SK-N-SH (cell line): ENCODE data around the gene DZIP1. TPM values are rescaled to one million over a fixed set of nuclear protein-coding genes. Genes with fewer than 3 reads are reported as not detected.

Experiments
- CTCF ChIA-PET: fragments of 300-600, 350-600 bp; formaldehyde crosslinking; extraction: SDS; loops from one replicate; lab custom pipeline; 2021; lab: Yijun Ruan, JAX
- POLR2A ChIA-PET: fragments of 350-600 bp; sonication (Branson Sonifier 250); formaldehyde crosslinking; extraction: SDS; loops from one replicate; lab custom pipeline; 2020; ENCODE audit warnings: antibody characterized with exemption, inconsistent platforms; lab: Yijun Ruan, JAX
- DNase-seq: peaks from one replicate; pipeline ENCODE4 v3.0.0; 2012
- H2AFZ ChIP-seq: fragments of 200-600 bp; sonication (generic); 2 replicates; pipeline ENCODE4 v1.8.1; 2016; ENCODE audit warnings: antibody characterized with exemption, mild to moderate bottlenecking, low read depth
- H3F3A ChIP-seq: fragments of 200-600 bp; sonication (generic); replicated peaks from 2 replicates; pipeline ENCODE3; 2016; ENCODE audit warnings: antibody characterized with exemption, mild to moderate bottlenecking; ENCODE audit not compliant: insufficient read depth
- H3K27ac ChIP-seq, 2 experiments: fragments of 200-500 bp in 1 of 2; fragments of 200-600 bp in 1 of 2; sonication (Bioruptor generic) in 1 of 2; sonication (generic), shearing (Covaris generic) in 1 of 2; 2 replicates each; pipeline versions ENCODE4 v1.5.1 to v1.6.1; 2014 to 2016; ENCODE audit warnings: low read depth in 2 of 2, inconsistent platforms in 1 of 2, low read length in 1 of 2, mild to moderate bottlenecking in 1 of 2, mixed read lengths in 1 of 2
- H3K27me3 ChIP-seq: fragments of 200-600 bp; sonication (generic), shearing (Covaris generic); 2 replicates; pipeline ENCODE4 v1.6.1; 2016; ENCODE audit warnings: mixed run types; ENCODE audit not compliant: insufficient read depth
- H3K36me3 ChIP-seq, 2 experiments: fragments of 200-500 bp in 1 of 2; fragments of 200-600 bp in 1 of 2; sonication (Bioruptor generic) in 1 of 2; sonication (generic) in 1 of 2; replicated peaks in 1 of 2; 2 replicates each; pipeline versions ENCODE3 to v1.5.1; 2014 to 2016; ENCODE audit warnings: low read length in 1 of 2, mild to moderate bottlenecking in 1 of 2; ENCODE audit not compliant: insufficient read depth in 2 of 2, control insufficient read depth in 1 of 2
- H3K4me1 ChIP-seq, 2 experiments: fragments of 200-500 bp in 1 of 2; fragments of 200-600 bp in 1 of 2; sonication (Bioruptor generic) in 1 of 2; sonication (generic), shearing (Covaris generic) in 1 of 2; 2 replicates each; pipeline versions ENCODE4 v1.5.1 to v1.6.1; 2014 to 2016; ENCODE audit warnings: low read depth in 1 of 2, low read length in 1 of 2, mixed run types in 1 of 2; ENCODE audit not compliant: insufficient read depth in 2 of 2, control insufficient read depth in 1 of 2
- H3K4me2 ChIP-seq: fragments of 200-600 bp; sonication (generic), shearing (Covaris generic); 2 replicates; pipeline ENCODE4 v1.6.1; 2017; ENCODE audit warnings: mixed run types
- H3K4me3 ChIP-seq, 2 experiments: fragments of 200-500 bp in 1 of 2; fragments of 200-600 bp in 1 of 2; sonication (Bioruptor generic) in 1 of 2; sonication (generic), shearing (Covaris generic) in 1 of 2; 2 replicates each; pipeline versions ENCODE4 v1.5.1 to v1.8.1; 2014 to 2016; ENCODE audit warnings: low read depth in 2 of 2, inconsistent platforms in 1 of 2, low read length in 1 of 2, mild to moderate bottlenecking in 1 of 2, mixed read lengths in 1 of 2, moderate library complexity in 1 of 2
- H3K79me2 ChIP-seq: fragments of 200-600 bp; sonication (generic); 2 replicates; pipeline ENCODE4 v1.8.1; 2017; ENCODE audit warnings: mild to moderate bottlenecking; ENCODE audit not compliant: insufficient read depth
- H3K9ac ChIP-seq: fragments of 200-600 bp; sonication (generic); 2 replicates; pipeline ENCODE4 v1.6.1; 2017; ENCODE audit warnings: mixed run types
- H3K9me2 ChIP-seq: fragments of 200-600 bp; sonication (generic); 2 replicates; pipeline ENCODE4 v1.6.1; 2017; ENCODE audit warnings: mixed run types
- H3K9me3 ChIP-seq: fragments of 200-600 bp; sonication (generic); 2 replicates; pipeline ENCODE4 v1.6.1; 2017; ENCODE audit warnings: mixed run types, mild to moderate bottlenecking, moderate library complexity
- H4K20me1 ChIP-seq: fragments of 200-600 bp; sonication (generic); 2 replicates; pipeline ENCODE4 v1.6.1; 2017; ENCODE audit warnings: mild to moderate bottlenecking, mixed run types; ENCODE audit not compliant: insufficient read depth
- CTCF ChIP-seq: fragments of 200-600 bp; sonication (generic); IDR thresholded peaks from 2 replicates; pipeline ENCODE4 v1.6.1; 2017; ENCODE audit warnings: antibody characterized with exemption, mild to moderate bottlenecking, moderate library complexity
- FOSL2 ChIP-seq: IDR thresholded peaks from 2 replicates; pipeline ENCODE4 v1.4.0; 2012; ENCODE audit warnings: low read depth, mild to moderate bottlenecking, moderate library complexity, borderline replicate concordance
- GABPA ChIP-seq: IDR thresholded peaks from 2 replicates; pipeline ENCODE4 v1.4.0; 2012; ENCODE audit warnings: low read depth, mild to moderate bottlenecking
- IRF3 ChIP-seq: fragments of 150-350 bp; IDR thresholded peaks from 2 replicates; pipeline ENCODE4 v1.6.1; 2016; ENCODE audit warnings: mild to moderate bottlenecking, low read depth, low read length
- JUND ChIP-seq: IDR thresholded peaks from 2 replicates; pipeline ENCODE4 v1.4.0; 2012
- MEF2A ChIP-seq: IDR thresholded peaks from 2 replicates; pipeline ENCODE4 v1.4.0; 2012; ENCODE audit warnings: low read depth, borderline replicate concordance
- MXI1 ChIP-seq: IDR thresholded peaks from 2 replicates; pipeline ENCODE4 v1.6.1; 2012; ENCODE audit warnings: mild to moderate bottlenecking, low read depth, low read length, improper control_type of control experiment
- POLR2AphosphoS5 ChIP-seq: IDR thresholded peaks from 2 replicates; pipeline ENCODE4 v1.6.1; 2012; ENCODE audit warnings: low read depth, low read length
- RFX5 ChIP-seq: IDR thresholded peaks from 2 replicates; pipeline ENCODE4 v1.6.1; 2012; ENCODE audit warnings: mild to moderate bottlenecking, improper control_type of control experiment, low read length
- SIN3A ChIP-seq: IDR thresholded peaks from 2 replicates; pipeline ENCODE4 v1.6.1; 2012; ENCODE audit warnings: low read depth, mild to moderate bottlenecking, low read length, moderate library complexity, borderline replicate concordance
- TCF12 ChIP-seq: IDR thresholded peaks from 2 replicates; pipeline ENCODE4 v1.4.0; 2012
- USF1 ChIP-seq: IDR thresholded peaks from 2 replicates; pipeline ENCODE4 v1.4.0; 2012; ENCODE audit warnings: low read depth, borderline replicate concordance
- USF2 ChIP-seq: fragments of 150-350 bp; IDR thresholded peaks from 2 replicates; pipeline ENCODE4 v1.6.1; 2017; ENCODE audit warnings: antibody characterized with exemption, low read length, low read depth, borderline replicate concordance
- WGBS: methylation state at CpG from one replicate; pipeline ENCODE4 v1.1.6; 2017; ENCODE audit warnings: low lambda C conversion rate; 5-methylcytosine and 5-hydroxymethylcytosine counted together
- polyA plus RNA-seq, 3 experiments: library from polyadenylated mRNA; depleted of rRNA; stranded (reverse); fragments of >200 nt; gene quantifications; 2 replicates each; pipeline ENCODE4 v1.2.3, GENCODE V29; 2012

Gene DZIP1
- polyA plus RNA-seq, 1 of the 3 experiments (the other 2 are of a cell fraction): 15.0 TPM

GRCh38 chr13:95552539-95553441 lies 91.7 kb downstream of the DZIP1 start, which contains the start of gene CLDN10:
Gene CLDN10, plus strand, starts transcription at chr13:95552720. Its CDS starts 34 bp downstream, at chr13:95552754.
- peak; percentile 93 for DNase-seq
- Histone ChIP-seq H3K4me2 (no peak within 1 kb of the TSS), H3K36me3 (no peaks in the 10 kb centered on the region), H3K9me3 (no peaks in the 10 kb centered on the region), H3F3A (no peaks in the 10 kb centered on the region), H3K27ac (no peak within 1 kb of the TSS), H3K9me2 (no peaks in the 10 kb centered on the region), H2AFZ (no peak within 1 kb of the TSS), H3K27me3 (no peaks in the 10 kb centered on the region), H3K79me2 (no peaks in the 10 kb centered on the region), H4K20me1 (no peaks in the 10 kb centered on the region), H3K4me3 (peak within 1 kb of the TSS in 1 of 2 experiments; percentile 22; a peak in 1 of 4 replicates), H3K9ac (no peak within 1 kb of the TSS), H3K4me1 (no peaks in the 10 kb centered on the region; a peak in 2 of 4 replicates)
- ChIA-PET CTCF (interaction anchor here (0.8 to 1.6 kb wide), 4 partner anchors 11 to 16 kb away, joined by 3 to 7 read pairs (median 4); no protein-coding TSS in a partner anchor), POLR2A (no interaction called here)
- TF ChIP-seq GABPA (no peak), CTCF (peak; percentile 28; the same call in 1 of the 2 replicates)
- 74% methylated on average over 14 of the region's 70 CpGs for whole genome bisulfite sequencing

- Histone ChIP-seq H3K9ac (no peak overlapping the region), H3K4me3 (peak overlapping the region in 1 of 2 experiments; percentile 22; a peak in 1 of 4 replicates), H3K27me3 (no peaks in the 10 kb centered on the region), H3K4me2 (no peak overlapping the region), H3K79me2 (no peaks in the 10 kb centered on the region), H3K4me1 (no peaks in the 10 kb centered on the region; a peak in 2 of 4 replicates), H4K20me1 (no peaks in the 10 kb centered on the region), H3K36me3 (no peaks in the 10 kb centered on the region), H3F3A (no peaks in the 10 kb centered on the region), H2AFZ (no peak overlapping the region), H3K9me3 (no peaks in the 10 kb centered on the region), H3K27ac (no peak overlapping the region), H3K9me2 (no peaks in the 10 kb centered on the region)
- no peak for DNase-seq
- TF ChIP-seq MEF2A: no peak
- no peak for TF ChIP-seq USF2
- TF ChIP-seq USF1: no peak
- TF ChIP-seq FOSL2: no peak
- no peak for TF ChIP-seq JUND
- no peak for TF ChIP-seq MXI1
- TF ChIP-seq IRF3: no peak
- no peak for TF ChIP-seq TCF12
- no peak for TF ChIP-seq RFX5
- TF ChIP-seq POLR2AphosphoS5: no peak
- no peak for TF ChIP-seq SIN3A
- ChIA-PET POLR2A (no interaction called here), CTCF (interaction anchor here (0.8 to 1.1 kb wide), 3 partner anchors 10 to 15 kb away, joined by 3 to 4 read pairs (median 4); no protein-coding TSS in a partner anchor)
- 65% methylated on average over 16 of the region's 17 CpGs for WGBS
Observed at GRCh38 chr13:95552208-95552538, 92.3 kb downstream of the DZIP1 start.
